Uterus (tissue), 4 donors: Measurements from ENCODE around the gene INPP5F. TPM values are rescaled to one million over a fixed set of nuclear protein-coding genes. Genes with fewer than 3 reads are reported as not detected.

Source experiments
- DNase-seq, 2 donors: peaks; one replicate each; pipeline ENCODE4 v3.0.0-alpha.2; 2019 to 2020
- H3K27ac ChIP-seq, 2 donors: fragments of 200-600 bp; sonication (generic); 1 replicate in 1 of 2; 2 replicates in 1 of 2; pipeline ENCODE4 v1.5.1; 2016 to 2018
- H3K27me3 ChIP-seq, 2 donors: fragments of 200-600 bp; sonication (generic); one replicate each; pipeline ENCODE4 v1.5.1; 2018 to 2019; ENCODE audit warnings: control low read depth in 1 of 2
- H3K36me3 ChIP-seq, 2 donors: fragments of 200-600 bp; sonication (generic); one replicate each; pipeline ENCODE4 v1.5.1; 2019; ENCODE audit warnings: control low read depth in 1 of 2
- H3K4me1 ChIP-seq, 2 donors: fragments of 200-600 bp; sonication (generic); one replicate each; pipeline ENCODE4 v1.5.1; 2018 to 2019; ENCODE audit warnings: control low read depth in 1 of 2
- H3K4me3 ChIP-seq, 2 donors: fragments of 200-600 bp; sonication (generic); 1 replicate in 1 of 2; 2 replicates in 1 of 2; pipeline ENCODE4 v1.5.1; 2018 to 2019; ENCODE audit warnings: mild to moderate bottlenecking in 1 of 2
- H3K9me3 ChIP-seq, 2 donors: fragments of 200-600 bp; sonication (generic); one replicate each; pipeline ENCODE4 v1.5.1; 2019; ENCODE audit warnings: control low read depth in 1 of 2
- CTCF ChIP-seq, 4 experiments: fragments of 200-600 bp in 2 of 4; fragments of 450-650 bp in 2 of 4; sonication (generic) in 2 of 4; IDR thresholded peaks; one replicate each; pipeline ENCODE4 v1.5.1; 2016 to 2019; ENCODE audit warnings: antibody characterized with exemption in 4 of 4, mild to moderate bottlenecking in 2 of 4, moderate library complexity in 1 of 4
- POLR2A ChIP-seq, 2 donors: fragments of 450-650 bp; IDR thresholded peaks; one replicate each; pipeline ENCODE4 v1.6.1; 2016; ENCODE audit warnings: antibody characterized with exemption in 2 of 2, mild to moderate bottlenecking in 1 of 2, moderate library complexity in 1 of 2
- intact Hi-C: fragments of 100-400 bp; cut with DNase I; formaldehyde crosslinking; loops from one replicate; pipeline ENCODE4 v1.15.1; 2023; ENCODE audit warnings: low total_unique reads
- total RNA-seq, 4 donors: library from RNA; depleted of rRNA in 3 of 4; stranded (reverse); fragments of >200 nt in 3 of 4; gene quantifications; one replicate each; pipeline versions ENCODE4 v1.1.0 to v1.2.4, GENCODE V29; 2014 to 2023
- donor health status: DM: yes; HTN: yes; CAD: no.

INPP5F gene
- total RNA-seq, 4 donors from 2014 or later = 14.3 to 67.3 (median 27.8) TPM

- no peaks in the 10 kb centered on the region for H3K4me1 ChIP-seq
- TF ChIP-seq CTCF (IDR thresholded peaks at IDR 0.05) (no peak), POLR2A (IDR thresholded peaks at IDR 0.05) (no peak)
- DNase-seq = no peak
- H3K27ac ChIP-seq = no peak overlapping the region
- no peaks in the 10 kb centered on the region for H3K9me3 ChIP-seq
- no peaks in the 10 kb centered on the region for H3K27me3 ChIP-seq
- intact Hi-C loops = loop anchor here (5.0 kb wide), 1 partner anchor 64 kb away; no protein-coding TSS in a partner anchor
- no peaks in the 10 kb centered on the region for H3K36me3 ChIP-seq
- H3K4me3 ChIP-seq = no peak overlapping the region
Observed at GRCh38 chr10:119688033-119688508, 37.8 kb upstream of the INPP5F start.

- H3K27me3 ChIP-seq = no peaks in the 10 kb centered on the region
- no peaks in the 10 kb centered on the region for H3K9me3 ChIP-seq
- H3K4me1 ChIP-seq = no peaks in the 10 kb centered on the region
- intact Hi-C loops = loop anchor here (5.0 kb wide), 1 partner anchor 63 kb away; no protein-coding TSS in a partner anchor
- TF ChIP-seq CTCF (IDR thresholded peaks at IDR 0.05) = no peak
- no peak for TF ChIP-seq POLR2A (IDR thresholded peaks at IDR 0.05)
- no peak overlapping the region for H3K27ac ChIP-seq
- H3K36me3 ChIP-seq = no peaks in the 10 kb centered on the region
- no peak for DNase-seq
- H3K4me3 ChIP-seq = no peak overlapping the region
Observed at GRCh38 chr10:119689016-119689580, 36.8 kb upstream of the INPP5F start.

GRCh38 chr10:119691726-119692125, 34.1 kb upstream of the INPP5F start:
- no peaks in the 10 kb centered on the region for H3K27me3 ChIP-seq
- H3K27ac ChIP-seq = no peak overlapping the region
- no peak overlapping the region for H3K4me3 ChIP-seq
- intact Hi-C loops = no loop called here
- no peaks in the 10 kb centered on the region for H3K36me3 ChIP-seq
- TF ChIP-seq CTCF (IDR thresholded peaks at IDR 0.05) = no peak
- TF ChIP-seq POLR2A (IDR thresholded peaks at IDR 0.05) = no peak
- H3K4me1 ChIP-seq = no peaks in the 10 kb centered on the region
- no peak for DNase-seq
- no peaks in the 10 kb centered on the region for H3K9me3 ChIP-seq

GRCh38 chr10:119693262-119693957, 32.4 kb upstream of the INPP5F start:
- no peaks in the 10 kb centered on the region for H3K4me1 ChIP-seq
- no peak overlapping the region for H3K27ac ChIP-seq
- DNase-seq = no peak
- no peak overlapping the region for H3K4me3 ChIP-seq
- no peaks in the 10 kb centered on the region for H3K9me3 ChIP-seq
- intact Hi-C loops = no loop called here
- H3K36me3 ChIP-seq = no peaks in the 10 kb centered on the region
- TF ChIP-seq CTCF (IDR thresholded peaks at IDR 0.05) (no peak), POLR2A (IDR thresholded peaks at IDR 0.05) (no peak)
- H3K27me3 ChIP-seq = no peaks in the 10 kb centered on the region

GRCh38 chr10:119694608-119695007, 31.2 kb upstream of the INPP5F start:
- TF ChIP-seq CTCF (IDR thresholded peaks at IDR 0.05) (no peak), POLR2A (IDR thresholded peaks at IDR 0.05) (no peak)
- Histone ChIP-seq H3K36me3 (no peaks in the 10 kb centered on the region), H3K4me3 (no peak overlapping the region), H3K27me3 (no peaks in the 10 kb centered on the region), H3K4me1 (no peaks in the 10 kb centered on the region), H3K27ac (no peak overlapping the region), H3K9me3 (no peaks in the 10 kb centered on the region)
- intact Hi-C loops = no loop called here
- no peak for DNase-seq
